NCI-H69 (cell line): Measurements from ENCODE around the gene NAALADL2.
A peak's percentile ranks its signal among the peaks of the same experiment; 100 is the strongest.

Experiments used
- DNase-seq: peaks from one replicate; lab custom pipeline; 2025; lab: John Stamatoyannopoulos, UW

NAALADL2 gene

GRCh38 chr3:174859114-174859735 is at the start of gene NAALADL2:
NAALADL2 (plus strand) TSS chr3:174859334.
- DNase-seq, result peak; percentile 93

- no peak for DNase-seq
Measured at GRCh38 chr3:174810254-174810653, 48.9 kb upstream of the NAALADL2 start.

- no peak for DNase-seq
Measured at GRCh38 chr3:174812172-174812862, 46.8 kb upstream of the NAALADL2 start.

- DNase-seq, result no peak
Measured at GRCh38 chr3:174815750-174816149, 43.4 kb upstream of the NAALADL2 start.

- DNase-seq, result no peak
Measured at GRCh38 chr3:174820885-174821284, 38.2 kb upstream of the NAALADL2 start.

- DNase-seq, result peak; percentile 36
Measured at GRCh38 chr3:174821477-174821876, 37.7 kb upstream of the NAALADL2 start.

GRCh38 chr3:174822320-174822719 is 36.8 kb upstream of the NAALADL2 start:
- DNase-seq, result no peak

GRCh38 chr3:174826069-174826468 is 33.1 kb upstream of the NAALADL2 start:
- no peak for DNase-seq

- DNase-seq, result no peak
Measured at GRCh38 chr3:174844746-174845145, 14.4 kb upstream of the NAALADL2 start.

- no peak for DNase-seq
Measured at GRCh38 chr3:174846055-174846454, 13.1 kb upstream of the NAALADL2 start.

- no peak for DNase-seq
Measured at GRCh38 chr3:174854987-174855386, 4.1 kb upstream of the NAALADL2 start.

- DNase-seq, result peak; percentile 72
Measured at GRCh38 chr3:174857301-174857700, 1.8 kb upstream of the NAALADL2 start.

GRCh38 chr3:174858353-174858752 is 781 bp upstream of the NAALADL2 start:
- DNase-seq, result peak; percentile 63

- DNase-seq, result peak; percentile 97
Measured at GRCh38 chr3:174859756-174860155, 622 bp downstream of the NAALADL2 start.

- DNase-seq, result peak; percentile 95
Measured at GRCh38 chr3:174862101-174862500, 3.0 kb downstream of the NAALADL2 start.

- no peak for DNase-seq
Measured at GRCh38 chr3:174862666-174863065, 3.5 kb downstream of the NAALADL2 start.

GRCh38 chr3:174863488-174863887 is 4.4 kb downstream of the NAALADL2 start:
- DNase-seq, result no peak

GRCh38 chr3:174869448-174869847 is 10.3 kb downstream of the NAALADL2 start:
- DNase-seq, result no peak

- DNase-seq, result peak; percentile 54
Measured at GRCh38 chr3:174873832-174874657, 14.9 kb downstream of the NAALADL2 start.

- no peak for DNase-seq
Measured at GRCh38 chr3:174882789-174883188, 23.7 kb downstream of the NAALADL2 start.

- no peak for DNase-seq
Measured at GRCh38 chr3:174883881-174884675, 24.9 kb downstream of the NAALADL2 start.
